SK-MEL-5 (cell line): Measurements from ENCODE around the gene GMDS. TPM values are rescaled to one million over a fixed set of nuclear protein-coding genes. Genes with fewer than 3 reads are reported as not detected.

Experiments
- DNase-seq: peaks from one replicate; pipeline ENCODE4 v3.0.0-alpha.2; 2016; ENCODE audit warnings: low read depth, low spot score
- in situ Hi-C: cut with HindIII; loops from 2 replicates; pipeline ENCODE4 v1.10.0; 2016; ENCODE audit warnings: low sequenced_read_pairs, high pct_unique_total_duplicates, low pct_unique_long_range_greater_than_20kb
- total RNA-seq: library from RNA; depleted of rRNA; stranded (reverse); fragments of >200 nt; shearing (Covaris generic); gene quantifications from 2 replicates; pipeline ENCODE4 v1.2.3, GENCODE V29; 2014

Gene GMDS
- total RNA-seq, 1 experiment from 2014 or later, result 23.6 TPM

- DNase-seq, result no peak
- in situ Hi-C loops, result no loop called here
These were observed 659.7 kb downstream of the GMDS start for GRCh38 chr6:1585669-1586049.

GRCh38 chr6:1584996-1585668 is 660.3 kb downstream of the GMDS start:
- no peak for DNase-seq
- in situ Hi-C loops, result no loop called here

GRCh38 chr6:1584146-1584545 is 661.3 kb downstream of the GMDS start:
- no peak for DNase-seq
- in situ Hi-C loops, result no loop called here

GRCh38 chr6:1581120-1581991 is 664.0 kb downstream of the GMDS start:
- no peak for DNase-seq

GRCh38 chr6:1580585-1580984 is 664.8 kb downstream of the GMDS start:
- in situ Hi-C loops, result no loop called here
- no peak for DNase-seq

More at GRCh38 chr6:1581120-1581991, 664.0 kb downstream of the GMDS start:
- in situ Hi-C loops, result no loop called here

- DNase-seq, result no peak
- in situ Hi-C loops, result no loop called here
These were observed 665.3 kb downstream of the GMDS start for GRCh38 chr6:1580109-1580508.

GRCh38 chr6:1579096-1579495 is 666.3 kb downstream of the GMDS start:
- in situ Hi-C loops, result no loop called here
- peak; percentile 86 for DNase-seq

- in situ Hi-C loops, result no loop called here
- DNase-seq, result no peak
These were observed 667.3 kb downstream of the GMDS start for GRCh38 chr6:1577896-1578745.

GRCh38 chr6:1577146-1577680 is 668.2 kb downstream of the GMDS start:
- in situ Hi-C loops, result no loop called here
- no peak for DNase-seq

GRCh38 chr6:1576711-1577110 is 668.7 kb downstream of the GMDS start:
- DNase-seq, result no peak
- in situ Hi-C loops, result no loop called here

GRCh38 chr6:1576166-1576565 is 669.2 kb downstream of the GMDS start:
- in situ Hi-C loops, result no loop called here
- no peak for DNase-seq

- in situ Hi-C loops, result no loop called here
- no peak for DNase-seq
These were observed 670.0 kb downstream of the GMDS start for GRCh38 chr6:1575210-1576041.

- no peak for DNase-seq
- in situ Hi-C loops, result no loop called here
These were observed 670.6 kb downstream of the GMDS start for GRCh38 chr6:1574890-1575209.

GRCh38 chr6:1574083-1574761 is 671.2 kb downstream of the GMDS start:
- DNase-seq, result no peak
- in situ Hi-C loops, result no loop called here
